Effector CD4-positive, alpha-beta T cell (primary cell): ENCODE data around the gene TNK2.
"Not testable (repeated sequence)": the region's sequence is repeated elsewhere in the genome, so short reads cannot be mapped to it uniquely, and the experiment has no call there.

Experiments used
- DNase-seq: peaks from one replicate; pipeline ENCODE4 v3.0.0-alpha.2; 2020
- total RNA-seq: gene quantifications from one replicate; lab custom pipeline; 2026; lab: John Stamatoyannopoulos, UW

The TNK2 gene
- total RNA-seq = 194 reads per million, percentile 92 among the genes with 10 or more reads in this experiment

- peak; percentile 54 for DNase-seq
These were observed at the start of gene TNK2 for GRCh38 chr3:195907934-195908693. Gene TNK2 (minus strand): TSS chr3:195908551. CDS start chr3:195888588, 19,963 bp downstream.

GRCh38 chr3:195956577-195956976 lies 48.2 kb upstream of the TNK2 start:
- DNase-seq = no peak

- DNase-seq = not testable (repeated sequence)
These were observed 47.1 kb upstream of the TNK2 start for GRCh38 chr3:195955416-195955841.

GRCh38 chr3:195954752-195955119 lies 46.4 kb upstream of the TNK2 start:
- DNase-seq = peak; percentile 21

- peak; percentile 31 for DNase-seq
These were observed 45.9 kb upstream of the TNK2 start for GRCh38 chr3:195954052-195954751.

- DNase-seq = not testable (repeated sequence)
These were observed 44.2 kb upstream of the TNK2 start for GRCh38 chr3:195952590-195952989.

GRCh38 chr3:195951443-195952177 lies 43.3 kb upstream of the TNK2 start:
- DNase-seq = not testable (repeated sequence)

- DNase-seq = not testable (repeated sequence)
These were observed 42.4 kb upstream of the TNK2 start for GRCh38 chr3:195950731-195951130.

GRCh38 chr3:195950164-195950563 lies 41.8 kb upstream of the TNK2 start:
- DNase-seq = not testable (repeated sequence)

- not testable (repeated sequence) for DNase-seq
These were observed 38.8 kb upstream of the TNK2 start for GRCh38 chr3:195946910-195947699.

GRCh38 chr3:195941265-195941815 lies 33.0 kb upstream of the TNK2 start:
- DNase-seq = not testable (repeated sequence)

- not testable (repeated sequence) for DNase-seq
These were observed 32.5 kb upstream of the TNK2 start for GRCh38 chr3:195940806-195941205.

GRCh38 chr3:195939526-195940470 lies 31.4 kb upstream of the TNK2 start:
- DNase-seq = not testable (repeated sequence)

GRCh38 chr3:195933044-195933430 lies 24.7 kb upstream of the TNK2 start:
- not testable (repeated sequence) for DNase-seq

- DNase-seq = no peak
These were observed 24.2 kb upstream of the TNK2 start for GRCh38 chr3:195932418-195933043.

- no peak for DNase-seq
These were observed 23.4 kb upstream of the TNK2 start for GRCh38 chr3:195931582-195932273.

GRCh38 chr3:195929452-195929851 lies 21.1 kb upstream of the TNK2 start:
- DNase-seq = no peak

- no peak for DNase-seq
These were observed 13.0 kb upstream of the TNK2 start for GRCh38 chr3:195921334-195921791.

GRCh38 chr3:195918176-195918575 lies 9.8 kb upstream of the TNK2 start:
- no peak for DNase-seq

- DNase-seq = no peak
These were observed 8.6 kb upstream of the TNK2 start for GRCh38 chr3:195916991-195917390.
